Stimulated activated CD8-positive, alpha-beta memory T cell treated with anti-CD3 and anti-CD28 coated beads, Interleukin-15, amount 100 ng/mL, for 1 hour (primary cell): ENCODE measurements around the gene SPDYE2.
"Not testable (repeated sequence)": the region's sequence is repeated elsewhere in the genome, so short reads cannot be mapped to it uniquely, and the experiment has no call there.

Experiments used
- DNase-seq: peaks from one replicate; pipeline ENCODE4 v3.0.0-alpha.2; 2020; ENCODE audit warnings: low read depth

Gene SPDYE2, protein sequence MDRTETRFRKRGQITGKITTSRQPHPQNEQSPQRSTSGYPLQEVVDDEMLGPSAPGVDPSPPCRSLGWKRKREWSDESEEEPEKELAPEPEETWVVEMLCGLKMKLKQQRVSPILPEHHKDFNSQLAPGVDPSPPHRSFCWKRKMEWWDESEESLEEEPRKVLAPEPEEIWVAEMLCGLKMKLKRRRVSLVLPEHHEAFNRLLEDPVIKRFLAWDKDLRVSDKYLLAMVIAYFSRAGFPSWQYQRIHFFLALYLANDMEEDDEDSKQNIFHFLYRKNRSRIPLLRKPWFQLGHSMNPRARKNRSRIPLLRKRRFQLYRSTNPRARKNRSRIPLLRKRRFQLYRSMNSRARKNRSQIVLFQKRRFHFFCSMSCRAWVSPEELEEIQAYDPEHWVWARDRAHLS

DNA sequence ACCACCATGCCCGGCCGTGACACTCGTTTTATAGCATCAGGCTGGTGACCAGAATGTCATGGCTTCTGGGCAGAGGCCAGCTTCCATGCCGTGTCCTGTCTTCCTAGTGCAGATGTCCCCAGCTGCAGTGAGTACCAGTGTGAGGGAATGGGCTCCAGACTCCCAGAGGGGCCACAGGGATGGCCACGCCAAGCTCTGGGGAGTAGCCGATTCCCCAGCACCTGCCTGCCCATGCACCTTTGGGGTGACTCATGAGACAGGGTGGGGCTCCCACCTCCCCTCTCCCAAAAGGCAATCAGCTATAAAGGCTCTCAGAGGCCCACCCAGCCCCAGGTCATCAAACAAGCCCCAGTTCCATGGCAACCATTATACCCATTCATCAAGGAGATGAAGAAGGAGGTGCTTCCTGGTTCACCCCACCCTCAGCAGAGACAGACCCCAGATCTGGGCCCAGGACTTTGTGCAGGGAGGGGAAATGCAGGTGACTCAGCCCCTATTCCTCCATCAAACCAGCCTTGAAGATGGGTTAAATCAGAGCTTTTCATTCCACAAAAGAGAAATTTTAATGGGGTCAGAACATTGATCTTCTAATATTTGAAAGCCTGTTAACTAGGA is at the start of gene SPDYE2:
Gene SPDYE2 (plus strand): TSS at position 419 of the 615 bp plus-strand sequence. CDS start 2,030 bp downstream, outside the sequence.
- DNase-seq, result not testable (repeated sequence)

DNA sequence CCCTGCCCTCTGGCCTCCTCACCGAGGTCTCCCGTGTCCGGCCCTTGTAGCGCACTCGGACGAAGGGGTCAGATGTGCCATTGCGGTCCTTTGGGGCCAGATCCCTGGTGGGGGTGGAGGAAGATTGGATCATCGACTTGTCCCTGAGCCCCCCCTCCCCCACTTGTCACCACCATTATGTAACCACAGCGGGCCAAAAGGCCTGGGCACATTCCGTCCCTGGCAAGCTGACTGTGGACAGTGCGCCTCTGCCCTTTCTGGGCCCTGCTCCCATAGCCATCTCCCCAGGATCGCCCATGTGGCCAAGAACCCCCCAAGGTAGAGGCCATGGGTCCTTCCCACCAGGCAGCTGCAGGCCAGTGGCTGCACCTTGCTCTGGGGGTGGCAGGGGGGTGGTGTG is 47.9 kb upstream of the SPDYE2 start:
- DNase-seq, result not testable (repeated sequence)

DNA sequence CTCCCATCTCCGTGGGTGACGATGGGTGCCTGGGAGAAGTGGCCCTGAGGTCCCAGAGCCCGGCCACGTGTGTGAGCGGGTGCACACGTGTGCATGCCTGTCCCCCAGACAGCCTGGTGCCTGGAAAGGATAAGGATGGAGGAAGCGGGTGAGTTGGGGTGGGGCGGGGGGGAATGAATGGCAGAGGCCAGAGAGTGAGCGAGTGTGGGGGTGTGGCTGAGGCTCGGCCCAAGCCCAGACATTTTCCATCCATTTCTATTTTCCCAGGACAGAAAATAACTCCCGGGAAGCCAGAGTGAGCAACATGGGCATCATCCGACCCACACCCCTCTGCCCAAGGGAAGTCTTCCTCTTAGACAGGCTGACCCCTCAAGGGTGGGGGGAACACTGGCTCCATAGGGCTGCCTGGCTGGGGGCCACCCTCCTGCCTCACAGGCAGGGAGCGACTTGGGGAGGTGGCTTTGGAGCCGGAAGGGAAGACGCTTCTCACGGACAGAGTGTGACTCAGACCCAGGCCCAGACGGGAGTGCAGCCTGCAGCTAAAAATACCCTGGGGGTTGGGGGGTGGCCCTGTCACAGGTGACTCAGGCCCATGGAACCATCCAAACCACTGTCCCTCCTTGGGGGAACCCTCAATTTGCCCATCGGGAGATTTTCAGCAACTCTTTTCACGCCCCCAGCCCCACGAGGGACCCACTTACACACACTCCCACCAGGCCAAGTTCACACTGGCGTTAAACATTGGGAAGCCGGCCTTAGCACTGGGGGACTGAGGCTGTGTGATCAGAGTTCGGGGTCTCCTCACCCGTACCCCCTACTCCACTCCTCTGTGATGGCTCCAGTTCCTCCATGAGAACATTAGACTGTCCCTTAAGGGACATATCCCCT is 45.5 kb upstream of the SPDYE2 start:
- DNase-seq, result not testable (repeated sequence)

DNA sequence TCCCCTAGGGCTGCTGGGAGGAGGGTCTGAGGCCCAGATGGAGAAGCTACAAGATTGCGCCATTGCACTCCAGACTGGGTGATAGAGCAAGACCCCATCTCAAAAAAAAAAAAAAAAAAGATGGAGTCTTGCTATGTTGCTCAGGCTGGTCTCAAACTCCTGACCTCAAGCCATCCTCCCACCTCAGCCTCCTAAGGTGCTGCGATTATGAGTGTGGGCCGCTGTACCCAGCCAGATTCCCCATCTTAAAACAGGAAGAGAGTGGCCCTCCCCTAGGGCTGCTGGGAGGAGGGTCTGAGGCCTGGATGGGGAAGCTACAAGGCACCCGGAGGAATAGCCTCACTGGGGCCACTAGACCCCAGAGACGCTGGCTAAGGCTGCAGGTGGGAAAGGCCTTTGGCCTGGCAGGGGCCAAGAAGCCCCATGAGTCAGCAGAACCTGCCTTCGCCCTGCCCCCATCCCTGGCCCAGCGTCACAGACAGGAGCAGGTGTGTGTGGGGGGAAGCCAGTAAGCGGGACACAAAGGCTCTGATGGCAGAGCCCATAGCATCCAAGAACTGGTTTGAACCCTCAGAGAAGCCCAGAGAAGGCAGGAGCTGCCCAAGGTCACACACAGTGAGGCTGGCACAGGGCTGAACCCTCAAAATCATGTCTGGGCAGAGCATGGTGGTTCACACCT is 43.5 kb upstream of the SPDYE2 start:
- not testable (repeated sequence) for DNase-seq

DNA sequence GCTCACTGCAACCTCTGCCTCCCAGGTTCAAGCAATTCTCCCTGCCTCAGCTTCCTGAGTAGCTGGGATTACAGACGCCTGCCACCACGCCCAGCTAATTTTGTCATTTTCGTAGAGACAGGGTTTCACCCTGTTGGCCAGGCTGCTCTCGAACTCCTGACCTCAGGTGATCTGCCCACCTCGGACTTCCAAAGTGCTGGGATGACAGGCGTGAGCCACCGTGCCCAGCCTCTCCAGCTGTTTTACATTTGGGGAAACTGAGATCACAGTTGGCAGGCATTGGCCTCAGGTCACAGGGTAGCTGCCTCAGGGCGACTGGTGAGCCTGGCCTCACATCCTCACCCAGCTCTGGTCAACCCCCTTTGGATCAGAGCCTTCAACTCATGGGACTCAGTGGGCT is 40.5 kb upstream of the SPDYE2 start:
- not testable (repeated sequence) for DNase-seq

DNA sequence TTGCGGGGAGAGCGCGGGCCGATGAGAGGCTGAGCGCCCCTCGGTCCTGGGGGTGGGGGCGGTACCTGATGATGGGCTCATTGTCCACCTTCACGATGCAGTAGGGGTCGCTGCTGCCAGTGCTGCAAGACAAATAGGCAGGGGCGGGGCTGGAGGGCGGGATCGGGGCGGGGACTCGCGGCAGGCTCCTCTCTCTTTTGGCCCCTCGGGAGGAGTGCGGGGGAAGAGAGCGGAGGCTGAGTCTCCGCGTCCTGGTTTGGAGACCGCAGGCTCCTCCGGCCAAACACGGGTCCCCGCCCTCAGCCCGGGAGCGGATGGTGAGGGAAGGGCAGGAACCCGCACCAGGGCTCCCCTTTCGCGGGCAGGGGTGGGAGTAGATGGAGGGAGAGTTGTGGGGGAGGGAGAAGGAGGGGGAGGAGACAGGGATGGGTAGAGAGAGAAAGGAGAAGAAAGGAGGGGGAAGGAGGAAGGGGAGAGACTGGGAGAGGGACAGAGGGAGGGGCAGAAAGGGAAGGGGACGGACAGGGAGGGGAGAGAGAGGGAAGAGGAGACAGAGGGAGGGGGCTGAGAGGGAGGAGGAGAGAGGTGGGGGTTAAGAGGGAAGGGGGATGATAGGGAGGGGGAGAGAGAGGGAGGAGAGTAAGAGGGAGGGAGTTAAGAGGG is 39.0 kb upstream of the SPDYE2 start:
- DNase-seq, result not testable (repeated sequence)

DNA sequence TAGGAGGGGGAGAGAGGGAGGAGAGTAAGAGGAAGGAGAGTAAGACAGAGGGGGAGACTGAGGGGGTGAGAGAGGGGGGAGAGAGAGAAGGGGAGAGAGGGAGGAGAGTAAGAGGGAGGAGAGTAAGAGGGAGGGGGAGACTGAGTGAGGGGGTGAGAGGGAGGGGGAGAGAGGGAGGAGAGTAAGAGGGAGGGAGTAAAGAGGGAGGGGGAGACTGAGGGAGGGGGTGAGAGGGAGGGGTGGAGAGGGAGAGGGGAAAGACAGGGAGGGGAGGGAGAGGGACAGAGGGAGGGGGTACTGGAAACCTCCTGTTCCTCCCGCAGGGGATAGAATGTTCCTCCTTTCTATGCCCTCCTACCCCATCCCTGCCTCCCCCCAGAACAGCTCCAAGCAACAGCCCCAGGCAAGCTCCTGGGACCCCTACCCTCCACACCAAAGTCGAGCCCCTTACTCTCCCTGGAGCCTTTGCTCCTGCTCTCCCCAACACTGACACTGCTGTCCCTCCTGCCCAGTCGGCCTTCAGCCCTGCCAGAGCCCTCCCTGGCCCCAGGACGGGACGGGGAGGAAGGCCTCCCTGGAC is 38.3 kb upstream of the SPDYE2 start:
- DNase-seq, result not testable (repeated sequence)

DNA sequence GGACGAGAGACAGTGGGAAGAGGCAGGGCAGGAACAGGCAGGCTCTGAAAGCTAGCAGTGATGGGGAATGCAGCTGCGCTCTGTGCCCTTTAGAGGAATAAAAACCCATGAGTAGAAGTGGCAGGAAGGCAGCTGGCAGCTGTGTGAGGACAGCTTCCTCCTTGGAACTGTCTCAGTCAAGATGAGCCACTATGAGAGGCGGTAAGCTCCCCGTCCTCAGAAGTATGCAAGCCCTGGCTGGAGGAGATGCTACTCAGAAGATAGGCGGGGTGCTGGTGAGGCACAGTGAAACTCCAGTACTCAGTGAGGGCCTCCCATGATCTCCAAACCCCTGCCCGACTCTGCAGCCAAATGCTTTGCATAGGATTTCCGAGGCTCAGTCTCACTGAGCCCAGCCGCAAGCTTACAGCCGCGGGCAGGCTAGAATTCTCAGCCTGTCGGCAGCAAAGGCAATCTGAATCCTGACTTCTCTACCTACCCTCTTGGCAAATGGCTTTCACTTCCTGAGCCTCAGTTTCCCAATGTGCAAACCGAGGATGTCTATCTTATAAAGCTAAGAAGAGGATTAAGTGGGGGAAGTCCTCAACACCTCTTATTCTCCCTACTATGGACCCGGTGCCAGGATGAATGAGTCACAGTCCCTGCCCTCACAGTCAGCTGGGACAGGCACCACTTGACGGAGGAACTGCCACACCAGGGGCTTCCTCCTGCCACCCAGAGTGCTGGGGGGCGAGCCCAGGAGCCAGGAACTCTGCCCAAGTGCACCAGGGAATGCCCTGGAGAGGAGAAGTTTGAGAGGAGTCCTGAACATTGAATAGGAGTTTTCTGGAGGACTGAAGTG is 35.9 kb upstream of the SPDYE2 start:
- not testable (repeated sequence) for DNase-seq

DNA sequence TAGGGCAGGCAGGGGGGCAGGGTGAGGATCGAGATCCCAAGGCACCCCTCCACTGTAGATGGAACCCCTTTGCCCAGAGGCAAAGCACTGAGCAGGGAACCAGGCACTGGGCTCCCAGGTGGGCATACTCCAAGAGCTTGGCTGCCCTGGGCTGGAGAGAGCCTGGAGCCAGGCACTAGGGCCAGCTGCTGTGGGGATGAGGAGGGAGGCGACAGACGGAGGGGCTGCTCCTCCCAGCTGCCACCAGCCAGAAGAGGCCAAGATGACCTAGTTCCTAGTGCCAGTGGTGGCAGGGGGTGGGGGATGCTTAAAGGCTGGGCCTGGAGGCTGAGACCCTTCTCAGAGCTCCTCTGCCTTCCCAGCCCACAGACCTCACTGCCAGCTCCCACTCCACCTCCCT is 35.1 kb upstream of the SPDYE2 start:
- DNase-seq, result not testable (repeated sequence)

DNA sequence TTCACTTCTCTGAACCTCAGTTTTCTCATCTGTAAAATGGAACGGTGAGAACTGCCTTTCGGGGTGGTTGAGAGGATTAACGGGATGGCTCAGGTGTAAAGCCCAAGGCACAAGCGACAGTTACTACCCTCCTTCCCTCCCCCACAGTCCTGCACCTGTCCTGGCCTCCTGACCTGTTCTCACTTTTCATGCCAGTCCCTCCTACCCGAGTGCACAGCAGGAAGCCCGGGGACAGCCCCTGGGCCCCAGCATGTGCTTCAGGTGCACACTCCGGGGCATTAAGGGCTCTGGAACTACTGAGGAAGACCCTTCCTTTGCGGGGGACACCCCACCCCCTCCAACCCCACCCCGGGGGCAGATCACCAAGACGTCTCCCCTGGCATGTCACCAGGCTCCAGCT is 34.1 kb upstream of the SPDYE2 start:
- DNase-seq, result not testable (repeated sequence)

DNA sequence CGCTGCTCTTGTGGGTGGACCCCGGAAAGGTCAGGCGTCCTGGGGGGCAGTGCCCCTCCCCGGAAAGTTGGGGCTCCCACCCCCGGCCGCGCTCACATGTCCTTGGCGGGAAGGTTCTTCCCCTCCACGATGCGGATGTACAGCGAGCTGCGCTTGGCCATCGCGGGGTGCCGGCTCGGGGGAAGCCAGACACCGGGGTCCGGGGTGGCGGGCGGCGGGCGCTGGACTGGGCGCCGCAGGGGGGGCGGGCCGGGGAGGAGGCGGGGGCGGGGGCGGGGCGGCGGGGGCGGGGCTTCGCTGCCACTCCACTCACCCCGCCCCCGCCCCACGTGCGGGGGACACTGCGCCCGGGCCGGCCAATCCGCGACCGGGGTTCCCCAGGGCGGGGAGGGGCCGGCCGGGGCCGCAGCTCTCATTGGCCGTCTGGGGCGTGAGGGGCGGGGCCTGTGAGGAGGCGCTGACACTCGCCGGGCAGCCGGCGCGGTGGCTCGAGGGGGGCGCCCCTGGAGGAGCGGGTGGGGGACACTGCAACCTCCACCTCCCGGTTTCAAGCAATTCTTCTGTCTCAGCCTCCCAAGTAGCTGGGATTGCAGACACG is 33.4 kb upstream of the SPDYE2 start, which contains the start of gene RASA4B:
Gene RASA4B (minus strand): TSS at position 228 of the 598 bp plus-strand sequence. CDS start 67 bp downstream, at position 161.
- DNase-seq, result not testable (repeated sequence)

DNA sequence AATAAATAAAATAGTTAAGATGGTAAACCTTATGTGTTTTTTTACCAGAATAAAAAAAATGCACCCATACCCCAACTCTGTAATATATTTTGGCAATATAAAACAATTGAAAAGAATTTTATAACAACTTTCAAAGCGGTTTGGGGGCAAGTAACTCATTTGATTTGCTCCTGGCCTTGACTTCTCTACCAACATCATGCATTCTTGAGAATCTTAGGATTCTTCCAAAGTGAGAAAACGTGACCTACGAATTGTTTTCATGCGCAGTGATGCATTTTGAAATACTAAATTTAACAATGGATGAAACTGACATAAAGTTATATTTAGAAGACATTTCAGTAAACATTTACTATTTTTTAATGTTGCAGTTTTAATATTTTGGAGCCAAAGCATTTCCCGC is 30.2 kb upstream of the SPDYE2 start:
- not testable (repeated sequence) for DNase-seq

DNA sequence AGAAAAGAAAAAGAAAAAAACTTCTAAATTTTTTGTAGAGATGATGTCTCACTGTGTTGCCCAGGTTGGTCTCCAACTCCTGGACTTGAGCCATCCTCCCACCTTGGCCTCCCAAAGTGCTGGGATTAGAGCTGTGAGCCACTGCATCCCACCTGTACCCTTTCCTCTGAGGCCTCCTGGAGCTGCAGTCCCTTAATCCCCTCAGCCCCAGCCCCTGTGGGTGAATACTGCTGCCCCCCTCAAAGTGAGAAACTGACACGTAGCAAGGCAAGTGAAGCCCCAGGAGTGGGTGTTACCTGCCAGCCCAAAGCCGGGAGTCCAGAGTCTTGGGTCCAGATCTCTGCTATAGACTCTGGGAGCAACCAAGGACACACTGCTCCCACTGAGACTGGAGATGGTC is 26.2 kb upstream of the SPDYE2 start:
- not testable (repeated sequence) for DNase-seq

DNA sequence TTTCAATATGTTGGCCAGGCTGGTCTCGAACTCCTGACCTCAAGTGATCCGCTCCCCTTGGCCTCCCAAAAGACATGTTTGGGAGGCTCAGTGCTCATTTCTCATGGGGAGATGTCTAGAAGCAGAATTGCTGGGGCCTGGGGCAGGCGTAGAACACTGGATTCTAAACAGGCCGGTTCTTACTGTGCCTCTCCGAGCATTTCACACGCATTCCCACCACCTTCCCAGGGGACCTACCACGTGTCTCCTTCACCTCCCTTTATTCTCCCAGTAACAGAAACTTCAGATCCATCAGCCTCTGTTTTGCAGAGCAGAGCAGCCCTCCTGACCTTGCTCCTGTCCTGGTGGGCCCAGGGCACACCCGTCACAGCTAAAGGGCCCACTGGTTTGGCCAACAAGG is 23.8 kb upstream of the SPDYE2 start:
- not testable (repeated sequence) for DNase-seq

DNA sequence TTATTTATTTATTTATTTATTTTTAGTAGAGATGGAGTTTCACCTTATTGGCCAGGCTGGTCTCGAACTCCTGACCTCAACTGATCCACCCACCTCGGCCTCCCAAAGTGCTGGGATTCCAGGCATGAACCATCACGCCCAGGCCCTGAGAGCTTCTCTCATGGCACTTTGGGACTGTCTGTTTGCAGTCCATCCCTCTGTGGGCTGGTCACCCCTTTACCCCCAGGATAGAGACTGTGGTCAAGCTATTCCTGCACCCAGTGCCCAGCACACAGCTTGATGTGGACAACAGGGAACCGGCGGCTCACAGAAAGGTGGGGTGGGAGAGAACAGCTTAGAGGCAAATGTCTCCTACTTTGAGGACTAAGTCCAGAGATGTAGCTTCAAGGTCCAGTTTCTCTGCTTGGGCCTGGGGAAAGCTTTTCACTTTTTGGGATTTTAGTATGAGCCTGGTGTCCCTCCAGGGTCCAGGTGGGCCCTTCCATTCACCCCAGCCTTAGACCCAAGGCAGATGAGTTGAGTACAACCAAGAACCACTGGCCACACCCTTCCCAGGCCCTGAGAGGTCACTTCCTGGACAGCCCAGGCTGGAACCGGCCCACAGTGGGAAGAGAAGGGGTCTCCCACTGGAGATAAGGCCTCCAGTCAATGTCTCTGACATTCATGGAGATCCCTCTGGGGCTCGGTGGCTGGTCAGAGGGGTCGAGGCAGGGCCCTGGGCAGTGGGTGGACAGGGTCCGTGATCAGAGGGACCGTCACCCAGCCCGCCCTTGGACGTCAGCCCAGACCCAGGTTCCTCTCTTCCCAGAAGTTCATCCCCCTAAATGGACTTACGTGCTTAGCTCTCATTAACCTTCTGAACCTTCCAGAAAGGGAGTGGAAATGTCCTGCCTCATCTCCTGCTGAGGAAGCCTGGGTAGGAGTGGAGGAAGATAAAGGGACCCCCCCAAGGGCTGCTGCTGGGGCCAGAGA is 22.9 kb upstream of the SPDYE2 start:
- DNase-seq, result not testable (repeated sequence)

DNA sequence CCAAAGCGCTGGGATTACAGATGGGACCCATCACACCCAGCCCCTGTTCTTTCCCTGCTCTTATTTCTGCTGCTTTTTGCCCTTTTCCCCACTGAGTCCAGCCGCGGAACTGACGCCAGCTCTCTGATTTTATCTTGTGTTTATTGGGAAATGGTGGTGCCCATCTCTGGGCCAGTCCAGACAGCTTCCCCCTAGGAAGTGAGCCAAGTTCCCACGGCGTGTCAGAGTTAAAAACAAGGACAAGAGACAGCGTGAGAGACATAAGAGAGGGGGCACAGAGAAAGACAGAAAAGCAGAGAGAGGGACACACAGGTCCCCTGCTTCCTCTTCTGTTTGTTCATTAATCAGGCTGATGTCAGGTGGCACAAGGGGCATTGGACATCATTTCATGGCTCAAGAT is 19.4 kb upstream of the SPDYE2 start:
- not testable (repeated sequence) for DNase-seq

DNA sequence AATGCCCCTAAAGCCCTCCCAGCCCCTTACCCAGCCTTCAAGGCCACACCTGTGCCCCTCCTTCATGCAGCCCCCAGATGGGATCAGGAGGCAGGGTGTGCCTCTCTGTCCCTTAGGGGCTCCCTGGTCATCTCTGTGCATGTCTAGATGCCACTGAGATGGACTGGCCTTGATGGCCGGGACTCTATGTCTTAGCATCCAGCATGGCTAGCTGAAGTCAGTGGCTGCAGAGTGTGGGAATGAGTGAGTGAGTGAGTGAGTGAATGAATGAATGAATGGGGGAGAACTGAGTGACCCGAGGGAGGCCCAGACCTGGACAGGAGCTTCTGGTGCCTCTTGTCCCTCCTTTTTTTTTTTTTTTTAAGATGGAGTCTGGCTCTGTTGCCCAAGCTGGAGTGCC is 18.9 kb upstream of the SPDYE2 start:
- DNase-seq, result not testable (repeated sequence)

DNA sequence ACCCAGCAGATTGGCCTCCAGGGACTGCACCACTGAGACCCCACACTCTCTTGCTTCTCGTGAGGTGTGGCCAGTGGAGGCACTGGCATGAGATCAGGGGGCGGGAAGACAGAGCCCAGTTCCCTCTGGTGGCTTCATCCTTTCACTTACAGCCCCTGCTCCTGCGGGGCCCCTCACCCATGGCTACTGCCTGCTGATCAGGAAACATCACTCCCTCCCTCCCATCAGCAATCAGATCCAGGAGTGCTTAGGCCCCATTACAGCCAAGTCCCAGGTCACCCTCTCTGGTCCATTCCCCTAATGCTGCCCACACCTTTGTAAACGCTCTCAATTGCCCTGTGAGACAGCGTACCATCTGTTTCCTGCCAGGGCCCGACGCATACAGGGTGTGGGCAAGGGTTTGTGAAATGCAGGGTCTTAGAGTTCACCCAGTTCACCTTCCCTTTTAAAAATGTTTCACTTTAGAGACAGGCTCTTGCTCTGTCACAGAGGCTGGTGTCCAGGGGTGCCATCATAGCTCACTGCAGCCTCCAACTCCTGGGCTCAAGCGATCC is 15.9 kb upstream of the SPDYE2 start:
- DNase-seq, result not testable (repeated sequence)
